HG03066 (cell line): ENCODE results near the gene ZNF598.
"Not testable (repeated sequence)": the region's sequence is repeated elsewhere in the genome, so short reads cannot be mapped to it uniquely, and the experiment has no call there.

Source experiments
- ATAC-seq: cut with Tn5 transposase; IDR thresholded peaks from one replicate; pipeline ENCODE4 v1.9.1; 2021; ENCODE audit warnings: low read depth; ENCODE audit not compliant: unreplicated experiment

Gene ZNF598

GRCh38 chr16:1962161-1963153 lies 47.2 kb downstream of the ZNF598 start:
- ATAC-seq, result not testable (repeated sequence)

DNA sequence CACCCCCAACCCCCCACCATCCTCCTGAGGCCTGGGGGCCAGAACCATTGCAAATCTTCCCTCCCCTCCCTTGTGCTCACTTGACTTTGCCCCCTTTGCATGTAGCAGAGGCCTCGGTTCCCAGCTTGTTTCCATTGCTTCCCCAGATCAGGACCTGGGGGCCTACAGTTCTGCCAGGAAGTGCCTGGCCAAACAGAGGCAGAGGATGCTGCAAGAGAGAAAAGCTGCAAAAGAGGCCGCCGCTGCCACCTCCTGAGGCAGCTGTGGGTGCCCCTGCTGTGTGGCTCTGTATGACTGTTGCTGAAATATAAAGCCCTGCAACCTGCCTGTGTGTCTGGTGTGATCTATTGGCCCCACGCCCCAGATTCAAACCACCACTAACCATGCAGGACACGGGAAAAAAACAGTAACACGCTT lies 48.0 kb downstream of the ZNF598 start:
- no peak for ATAC-seq

DNA sequence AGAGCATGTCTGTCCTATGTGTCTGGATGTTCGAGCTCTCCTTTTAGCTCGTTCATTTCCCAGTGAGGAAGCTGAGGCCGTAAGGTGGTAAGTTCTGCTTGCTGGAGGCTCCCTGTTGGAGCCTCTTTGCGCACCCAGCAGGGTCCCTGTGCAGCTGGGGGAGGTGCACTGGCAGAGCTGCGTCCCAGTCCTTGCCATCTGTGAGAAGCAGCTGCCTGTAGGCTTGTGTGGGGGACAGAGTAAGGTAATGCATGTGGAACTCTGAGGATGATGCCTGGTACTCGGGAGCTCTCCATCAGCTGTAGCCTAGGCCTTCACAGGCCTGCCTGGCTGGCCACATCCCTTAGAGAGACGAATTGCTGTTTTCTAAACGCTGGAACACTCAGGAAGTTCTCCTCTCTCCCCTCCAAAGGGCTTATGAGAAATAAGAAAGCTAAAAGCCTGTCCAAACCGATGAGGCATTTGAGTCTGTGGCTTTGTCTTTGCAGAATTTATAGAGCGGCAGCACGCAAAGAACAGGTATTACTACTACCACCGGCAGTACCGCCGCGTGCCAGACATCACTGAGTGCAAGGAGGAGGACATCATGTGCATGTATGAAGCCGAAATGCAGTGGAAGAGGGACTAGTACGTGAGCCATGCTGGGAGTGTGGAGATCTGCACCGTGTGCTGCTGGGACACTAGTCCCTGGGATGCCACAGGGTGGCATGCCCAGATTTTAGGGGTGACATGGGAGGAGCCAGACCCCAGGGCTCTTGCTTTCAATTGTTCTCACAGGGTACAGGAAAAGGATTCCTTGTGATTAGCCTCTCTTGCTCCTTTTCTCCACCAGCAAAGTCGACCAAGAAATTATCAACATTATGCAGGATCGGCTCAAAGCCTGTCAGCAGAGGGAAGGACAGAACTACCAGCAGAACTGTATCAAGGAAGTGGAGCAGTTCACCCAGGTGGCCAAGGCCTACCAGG lies 48.7 kb downstream of the ZNF598 start:
- no peak for ATAC-seq

- peak; percentile 70 for ATAC-seq
Measured at GRCh38 chr16:1959269-1960039, 50.2 kb downstream of the ZNF598 start, which contains the start of gene NDUFB10. Gene NDUFB10, plus strand, starts transcription at chr16:1959538. Its CDS starts 87 bp downstream, at chr16:1959625.

DNA sequence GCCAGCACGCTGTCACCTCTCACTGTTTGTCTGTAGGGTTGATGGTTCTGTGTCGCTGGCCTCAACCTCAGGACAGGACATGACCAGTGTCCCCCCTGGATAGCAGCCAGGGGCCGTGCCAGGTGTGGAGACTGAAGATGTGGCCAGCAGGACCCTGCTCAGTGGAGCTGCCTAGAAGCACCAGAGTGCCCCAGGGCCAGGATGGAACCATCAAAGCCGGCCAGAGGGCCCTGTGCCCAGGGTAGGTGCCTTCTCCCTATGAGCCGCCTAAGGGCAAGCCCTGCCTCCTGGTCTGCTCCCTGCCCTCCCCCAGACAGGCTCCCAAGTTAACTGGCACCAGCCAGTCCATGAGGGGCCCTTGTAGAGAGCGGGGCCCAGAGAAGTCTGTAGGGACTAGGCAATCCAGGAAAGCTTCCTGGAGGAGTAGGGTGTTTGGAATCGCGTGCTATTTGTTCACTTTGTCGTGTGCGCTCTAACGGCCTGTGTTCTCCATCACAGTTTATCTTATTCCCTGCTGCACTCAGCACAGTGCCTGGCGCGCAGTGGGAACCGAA lies 50.8 kb downstream of the ZNF598 start:
- no peak for ATAC-seq

GRCh38 chr16:1958143-1958491 lies 51.5 kb downstream of the ZNF598 start:
- ATAC-seq, result not testable (repeated sequence)

- ATAC-seq, result not testable (repeated sequence)
Measured at GRCh38 chr16:1957434-1958142, 52.0 kb downstream of the ZNF598 start.

- ATAC-seq, result no peak
Measured at GRCh38 chr16:1953734-1954133, 55.9 kb downstream of the ZNF598 start.

GRCh38 chr16:1950559-1950958 lies 59.1 kb downstream of the ZNF598 start:
- no peak for ATAC-seq

GRCh38 chr16:1950047-1950446 lies 59.6 kb downstream of the ZNF598 start:
- ATAC-seq, result no peak

GRCh38 chr16:1949507-1949906 lies 60.1 kb downstream of the ZNF598 start:
- ATAC-seq, result no peak
